Uterine smooth muscle cell (primary cell): Measurements from ENCODE around the gene VASH2. TPM values are rescaled to one million over a fixed set of nuclear protein-coding genes. Genes with fewer than 3 reads are reported as not detected.

Source experiments
- total RNA-seq: library from RNA; depleted of rRNA; stranded (reverse); fragments of >200 nt; gene quantifications from 2 replicates; pipeline ENCODE4 v1.2.3, GENCODE V29; 2014

VASH2 gene
- total RNA-seq, result 0.11 and 0.37 TPM in 2 replicates

GRCh38 chr1:212950243-212951125 lies at the start of gene VASH2:
Gene VASH2, plus strand, starts transcription at chr1:212950541. Its CDS starts 1,002 bp downstream, at chr1:212951543.

GRCh38 chr1:213015099-213016050 lies 65.0 kb downstream of the VASH2 start, which contains the start of gene ANGEL2:
Gene ANGEL2, minus strand, starts transcription at chr1:213015867. Its CDS starts 196 bp downstream, at chr1:213015671.

Other genes starting within 250 kb of the VASH2 start
- gene NSL1, start 158.8 kb upstream of the VASH2 start, total RNA-seq, result 18.6 and 34.2 TPM in 2 replicates
- 15.9 and 16.3 TPM in 2 replicates for gene TATDN3, start 158.6 kb upstream of the VASH2 start, total RNA-seq
- gene SPATA45, start 102.9 kb upstream of the VASH2 start, total RNA-seq, result not detected in 2 replicates
- 13.7 and 17.4 TPM in 2 replicates for gene FLVCR1, start 92.3 kb upstream of the VASH2 start, total RNA-seq
- 56.0 and 56.7 TPM in 2 replicates for gene ANGEL2, start 65.3 kb downstream of the VASH2 start, total RNA-seq
- gene RPS6KC1, start 100.7 kb downstream of the VASH2 start, total RNA-seq, result 36.9 and 39.5 TPM in 2 replicates